ENCODE data around the gene FBXO9.

GRCh38 chr6:53112871-53113270, 47.7 kb downstream of the FBXO9 start:
- no peak for TF ChIP-seq RAD21 (IDR thresholded peaks at IDR 0.05; ENCODE audit: low read depth)
- no peak for TF ChIP-seq EZH2 (IDR thresholded peaks at IDR 0.05)
- TF ChIP-seq POLR2AphosphoS5 (IDR thresholded peaks at IDR 0.05; ENCODE audit: low read depth, low read length) = no peak
- no peak for TF ChIP-seq MAX (IDR thresholded peaks at IDR 0.05)
- no peak for TF ChIP-seq POLR2A (IDR thresholded peaks at IDR 0.05; ENCODE audit: borderline replicate concordance, extremely low read depth, insufficient read depth, insufficient read length)
- TF ChIP-seq CEBPB (IDR thresholded peaks at IDR 0.05; ENCODE audit: low read depth) = no peak
- no peak for TF ChIP-seq CTCF (IDR thresholded peaks at IDR 0.05 in 2 of 3, conservative IDR thresholded peaks at IDR 0.05 in 1 of 3; ENCODE audit: borderline replicate concordance in 1 of 3, insufficient read depth in 1 of 3, low read depth in 2 of 3, low read length in 2 of 3)
- TF ChIP-seq ELF1 (IDR thresholded peaks at IDR 0.05; ENCODE audit: borderline replicate concordance, low read depth) = no peak
- no peak for TF ChIP-seq EZH2phosphoT487 (IDR thresholded peaks at IDR 0.05; ENCODE audit: borderline replicate concordance)
- TF ChIP-seq ZFX (IDR thresholded peaks at IDR 0.05) = no peak

All from HCT116 (cell line).